SK-N-SH treated with all-trans-retinoic acid at 6 μM for 48 hours (cell line): ENCODE data around the gene MFSD11.

Experiments
- ARNTL ChIP-seq: fragments of 450-650 bp; formaldehyde crosslinking; IDR thresholded peaks from 2 replicates; pipeline ENCODE4 v1.5.0; 2020; ENCODE audit warnings: low read depth, mild to moderate bottlenecking, moderate library complexity, borderline replicate concordance
- GLIS3 ChIP-seq: fragments of 250-450 bp; sonication (Bioruptor Pico); IDR thresholded peaks from 2 replicates; pipeline ENCODE4 v1.5.0; 2020; ENCODE audit warnings: mild to moderate bottlenecking, moderate library complexity
- ISL1 ChIP-seq: fragments of 250-450 bp; sonication (Bioruptor Pico); IDR thresholded peaks from 2 replicates; pipeline ENCODE4 v2.1.2; 2022; ENCODE audit warnings: mild to moderate bottlenecking, moderate library complexity
- OSR1 ChIP-seq: fragments of 250-450 bp; sonication (Bioruptor Pico); IDR thresholded peaks from 2 replicates; pipeline ENCODE4 v1.8.0; 2022; ENCODE audit warnings: moderate library complexity, mild to moderate bottlenecking, inconsistent platforms
- PATZ1 ChIP-seq: fragments of 250-450 bp; sonication (Bioruptor Pico); IDR thresholded peaks from 2 replicates; pipeline ENCODE4 v1.8.0; 2020; ENCODE audit warnings: mild to moderate bottlenecking, moderate library complexity, borderline replicate concordance
- RARB ChIP-seq: fragments of 250-450 bp; sonication (Bioruptor Pico); IDR thresholded peaks from 2 replicates; pipeline ENCODE4 v1.8.0; 2021; ENCODE audit warnings: mild to moderate bottlenecking, moderate library complexity
- SNAI2 ChIP-seq: fragments of 250-450 bp; sonication (Bioruptor Pico); IDR thresholded peaks from 2 replicates; pipeline ENCODE4 v1.5.0; 2020; ENCODE audit warnings: mild to moderate bottlenecking, moderate library complexity
- TSHZ2 ChIP-seq: fragments of 250-450 bp; sonication (Bioruptor Pico); IDR thresholded peaks from 2 replicates; pipeline ENCODE4 v1.5.0; 2020; ENCODE audit warnings: mild to moderate bottlenecking, moderate library complexity
- ZC3H10 ChIP-seq: fragments of 250-450 bp; sonication (Bioruptor Pico); IDR thresholded peaks from 2 replicates; pipeline ENCODE4 v1.5.1; 2021; ENCODE audit warnings: mild to moderate bottlenecking, moderate library complexity
- TF ChIP-seq, protein P1 (sequence below): fragments of 250-450 bp; sonication (Bioruptor Pico); IDR thresholded peaks from 2 replicates; pipeline ENCODE4 v1.5.1; 2021; ENCODE audit warnings: mild to moderate bottlenecking, moderate library complexity

DNA sequence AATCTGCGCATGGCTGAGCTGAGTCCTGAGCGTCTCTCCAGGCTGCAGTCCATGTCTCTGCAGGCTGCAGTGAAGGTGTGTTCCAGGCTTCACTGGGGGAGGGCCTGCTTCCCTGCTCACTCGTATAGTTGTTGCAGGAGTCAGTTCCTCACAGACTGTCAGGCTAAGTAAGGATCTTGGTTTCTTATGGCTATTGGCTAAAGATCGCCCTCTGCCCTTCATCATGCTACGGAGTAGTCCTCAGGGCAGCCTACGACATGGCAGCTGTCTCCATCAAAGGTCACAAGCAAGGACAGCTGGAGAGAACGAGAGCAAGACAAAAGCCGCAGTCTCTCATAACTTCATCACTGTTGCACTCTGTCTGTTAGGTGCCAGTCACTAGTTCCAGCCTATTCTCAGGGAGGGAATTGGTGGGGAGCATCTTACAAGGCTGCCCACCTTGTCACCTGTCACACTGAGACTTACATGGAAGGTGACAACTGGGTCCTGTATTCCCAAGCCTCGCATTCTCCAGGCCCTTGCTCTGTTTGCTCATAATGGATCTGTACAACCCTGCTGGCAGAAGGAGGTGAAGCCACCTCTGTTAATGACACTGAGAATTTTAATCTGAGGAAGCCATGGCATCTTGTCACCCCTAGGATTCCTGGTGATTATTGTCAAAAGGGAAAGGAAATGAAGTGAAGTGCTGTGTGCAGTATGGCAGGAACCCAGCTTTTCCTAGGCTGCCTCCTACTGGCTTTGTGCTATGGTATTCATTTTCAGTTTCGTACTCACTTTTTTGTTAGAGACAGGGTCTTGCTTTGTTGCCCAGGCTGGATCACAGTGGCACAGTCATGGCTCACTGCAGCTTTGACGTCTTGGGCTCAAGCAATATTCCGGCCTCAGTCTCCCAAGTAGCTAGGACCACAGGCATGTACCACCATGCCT is 43.4 kb downstream of the MFSD11 start:
- TF ChIP-seq RARB (no peak), ARNTL (CRISPR knock-in tag) (no peak), TSHZ2 (CRISPR knock-in tag) (no peak), PATZ1 (CRISPR knock-in tag) (no peak), ZC3H10 (CRISPR knock-in tag) (no peak), SNAI2 (CRISPR knock-in tag) (no peak), GLIS3 (CRISPR knock-in tag) (no peak), OSR1 (CRISPR knock-in tag) (no peak), ISL1 (no peak)
- TF ChIP-seq, protein P1, sequence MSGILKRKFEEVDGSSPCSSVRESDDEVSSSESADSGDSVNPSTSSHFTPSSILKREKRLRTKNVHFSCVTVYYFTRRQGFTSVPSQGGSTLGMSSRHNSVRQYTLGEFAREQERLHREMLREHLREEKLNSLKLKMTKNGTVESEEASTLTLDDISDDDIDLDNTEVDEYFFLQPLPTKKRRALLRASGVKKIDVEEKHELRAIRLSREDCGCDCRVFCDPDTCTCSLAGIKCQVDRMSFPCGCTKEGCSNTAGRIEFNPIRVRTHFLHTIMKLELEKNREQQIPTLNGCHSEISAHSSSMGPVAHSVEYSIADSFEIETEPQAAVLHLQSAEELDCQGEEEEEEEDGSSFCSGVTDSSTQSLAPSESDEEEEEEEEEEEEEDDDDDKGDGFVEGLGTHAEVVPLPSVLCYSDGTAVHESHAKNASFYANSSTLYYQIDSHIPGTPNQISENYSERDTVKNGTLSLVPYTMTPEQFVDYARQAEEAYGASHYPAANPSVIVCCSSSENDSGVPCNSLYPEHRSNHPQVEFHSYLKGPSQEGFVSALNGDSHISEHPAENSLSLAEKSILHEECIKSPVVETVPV: no peak
